Measurements from ENCODE around the gene ZNF3. TPM values are rescaled to one million over a fixed set of nuclear protein-coding genes. Genes with fewer than 3 reads are reported as not detected.

Gene ZNF3
- total and polyA plus RNA-seq, 9 of the 15 experiments (the other 6 are each of a cell fraction or from before 2014, with no cell fraction given): 30.0 to 64.9 (median 51.5) TPM

DNA sequence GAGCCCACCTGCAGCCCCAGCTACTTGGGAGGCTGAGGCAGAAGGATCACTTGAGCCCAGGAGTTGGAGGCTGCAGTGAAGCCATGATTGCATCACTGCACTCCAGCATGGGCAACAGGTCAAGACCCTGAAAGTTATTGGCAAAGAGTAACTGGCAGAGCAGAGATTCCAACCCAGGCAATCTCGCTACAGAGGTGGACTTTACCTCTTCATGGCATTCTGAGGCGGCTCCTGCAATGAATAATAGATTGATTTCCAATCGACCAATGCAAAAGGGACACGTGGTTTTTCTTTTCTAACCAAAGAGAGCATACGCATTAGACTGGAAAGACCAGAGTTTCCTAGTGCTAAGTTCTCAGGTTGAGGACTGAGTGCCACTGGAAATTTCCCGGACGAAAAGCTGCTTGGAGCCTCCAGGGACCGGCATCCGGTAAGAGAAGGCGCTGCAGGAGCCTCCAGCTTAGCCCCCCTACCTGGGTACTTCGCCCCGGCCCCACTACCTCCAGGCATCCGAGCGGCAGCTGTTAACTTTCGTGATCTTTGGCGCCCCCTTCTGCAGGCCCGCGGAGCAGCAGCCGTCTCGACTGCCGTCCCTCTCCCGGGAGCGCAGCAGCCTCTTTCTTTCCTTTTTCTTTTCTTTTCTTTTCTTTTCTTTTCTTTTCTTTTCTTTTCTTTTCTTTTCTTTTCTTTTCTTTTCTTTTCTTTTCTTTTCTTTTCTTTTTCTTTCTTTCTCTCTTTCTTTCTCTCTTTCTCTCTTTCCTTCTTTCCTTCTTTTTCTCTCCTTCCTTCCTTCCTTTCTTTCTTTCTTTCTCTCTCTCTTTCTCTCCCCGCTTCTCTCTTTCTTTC, 49.3 kb upstream of the ZNF3 start (continued):
- TF ChIP-seq, protein P1, sequence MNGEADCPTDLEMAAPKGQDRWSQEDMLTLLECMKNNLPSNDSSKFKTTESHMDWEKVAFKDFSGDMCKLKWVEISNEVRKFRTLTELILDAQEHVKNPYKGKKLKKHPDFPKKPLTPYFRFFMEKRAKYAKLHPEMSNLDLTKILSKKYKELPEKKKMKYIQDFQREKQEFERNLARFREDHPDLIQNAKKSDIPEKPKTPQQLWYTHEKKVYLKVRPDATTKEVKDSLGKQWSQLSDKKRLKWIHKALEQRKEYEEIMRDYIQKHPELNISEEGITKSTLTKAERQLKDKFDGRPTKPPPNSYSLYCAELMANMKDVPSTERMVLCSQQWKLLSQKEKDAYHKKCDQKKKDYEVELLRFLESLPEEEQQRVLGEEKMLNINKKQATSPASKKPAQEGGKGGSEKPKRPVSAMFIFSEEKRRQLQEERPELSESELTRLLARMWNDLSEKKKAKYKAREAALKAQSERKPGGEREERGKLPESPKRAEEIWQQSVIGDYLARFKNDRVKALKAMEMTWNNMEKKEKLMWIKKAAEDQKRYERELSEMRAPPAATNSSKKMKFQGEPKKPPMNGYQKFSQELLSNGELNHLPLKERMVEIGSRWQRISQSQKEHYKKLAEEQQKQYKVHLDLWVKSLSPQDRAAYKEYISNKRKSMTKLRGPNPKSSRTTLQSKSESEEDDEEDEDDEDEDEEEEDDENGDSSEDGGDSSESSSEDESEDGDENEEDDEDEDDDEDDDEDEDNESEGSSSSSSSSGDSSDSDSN (IDR thresholded peaks at IDR 0.05; ENCODE audit: borderline replicate concordance in 1 of 2, low read depth in 2 of 2, low read length in 2 of 2): no peak
- TF ChIP-seq, protein P2, sequence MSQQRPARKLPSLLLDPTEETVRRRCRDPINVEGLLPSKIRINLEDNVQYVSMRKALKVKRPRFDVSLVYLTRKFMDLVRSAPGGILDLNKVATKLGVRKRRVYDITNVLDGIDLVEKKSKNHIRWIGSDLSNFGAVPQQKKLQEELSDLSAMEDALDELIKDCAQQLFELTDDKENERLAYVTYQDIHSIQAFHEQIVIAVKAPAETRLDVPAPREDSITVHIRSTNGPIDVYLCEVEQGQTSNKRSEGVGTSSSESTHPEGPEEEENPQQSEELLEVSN (IDR thresholded peaks at IDR 0.05; ENCODE audit: borderline replicate concordance in 1 of 2, extremely low read depth in 1 of 2, insufficient read depth in 1 of 2, insufficient read length in 1 of 2, low read depth in 1 of 2, low read length in 1 of 2, poor library complexity in 1 of 2, severe bottlenecking in 1 of 2): peak in 1 of 2 experiments; percentile 30
- TF ChIP-seq ARID1B (IDR thresholded peaks at IDR 0.05) (no peak; the same call in none of the 2 replicates), ZFP1 (CRISPR knock-in tag; IDR thresholded peaks at IDR 0.05) (no peak), NONO (IDR thresholded peaks at IDR 0.05; ENCODE audit: low read depth in 2 of 2, low read length in 1 of 2) (no peak), HDAC2 (IDR thresholded peaks at IDR 0.05) (peak; percentile 17; the same call in 1 of the 2 replicates), NBN (IDR thresholded peaks at IDR 0.05; ENCODE audit: low read depth) (peak; percentile 74), PHB (CRISPR knock-in tag; IDR thresholded peaks at IDR 0.05) (no peak), BCOR (IDR thresholded peaks at IDR 0.05) (peak; percentile 71), IRF2 (CRISPR knock-in tag; IDR thresholded peaks at IDR 0.05) (no peak), MTA2 (IDR thresholded peaks at IDR 0.05; ENCODE audit: low read depth) (peak; percentile 54; the same call in 1 of the 2 replicates), POLR2G (IDR thresholded peaks at IDR 0.05; ENCODE audit: low read depth, low read length) (peak; percentile 68), MEF2D (tag; conservative IDR thresholded peaks at IDR 0.05; ENCODE audit: low read depth) (no peak), ZNF75A (CRISPR knock-in tag; IDR thresholded peaks at IDR 0.05) (0 out of 2 replicates have a peak, but pooled peaks have one; percentile 33), MCM3 (IDR thresholded peaks at IDR 0.05) (no peak), BACH1 (tag; IDR thresholded peaks at IDR 0.05) (no peak)
- TF ChIP-seq, protein P3, sequence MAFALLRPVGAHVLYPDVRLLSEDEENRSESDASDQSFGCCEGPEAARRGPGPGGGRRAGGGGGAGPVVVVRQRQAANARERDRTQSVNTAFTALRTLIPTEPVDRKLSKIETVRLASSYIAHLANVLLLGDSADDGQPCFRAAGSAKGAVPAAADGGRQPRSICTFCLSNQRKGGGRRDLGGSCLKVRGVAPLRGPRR (CRISPR knock-in tag; IDR thresholded peaks at IDR 0.05): no peak
- TF ChIP-seq, protein P4, sequence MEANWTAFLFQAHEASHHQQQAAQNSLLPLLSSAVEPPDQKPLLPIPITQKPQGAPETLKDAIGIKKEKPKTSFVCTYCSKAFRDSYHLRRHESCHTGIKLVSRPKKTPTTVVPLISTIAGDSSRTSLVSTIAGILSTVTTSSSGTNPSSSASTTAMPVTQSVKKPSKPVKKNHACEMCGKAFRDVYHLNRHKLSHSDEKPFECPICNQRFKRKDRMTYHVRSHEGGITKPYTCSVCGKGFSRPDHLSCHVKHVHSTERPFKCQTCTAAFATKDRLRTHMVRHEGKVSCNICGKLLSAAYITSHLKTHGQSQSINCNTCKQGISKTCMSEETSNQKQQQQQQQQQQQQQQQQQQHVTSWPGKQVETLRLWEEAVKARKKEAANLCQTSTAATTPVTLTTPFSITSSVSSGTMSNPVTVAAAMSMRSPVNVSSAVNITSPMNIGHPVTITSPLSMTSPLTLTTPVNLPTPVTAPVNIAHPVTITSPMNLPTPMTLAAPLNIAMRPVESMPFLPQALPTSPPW (CRISPR knock-in tag; IDR thresholded peaks at IDR 0.05): peak; percentile 17; the same call in 1 of the 2 replicates
